ENCODE measurements around the gene SLC7A8. TPM values are rescaled to one million over a fixed set of nuclear protein-coding genes. Genes with fewer than 3 reads are reported as not detected.

Gene SLC7A8
- total RNA-seq, 1 experiment from 2014 or later = not detected

GRCh38 chr14:23122086-23122485 lies 61.4 kb downstream of the SLC7A8 start:
- no peaks in the 10 kb centered on the region for H3K9me3 Mint-ChIP-seq (ENCODE audit: low read depth, unreplicated experiment)
- CTCF ChIA-PET = interaction anchor here (2.7 kb wide), 1 partner anchor 65 kb away, joined by 46 read pairs; no protein-coding TSS in a partner anchor
- no TSS peak for BruUV-seq (replicated peaks)
- peaks cover 66% of the 10 kb centered on the region for H3K27me3 Mint-ChIP-seq (ENCODE audit: unreplicated experiment)
- no peak overlapping the region for H3K27ac Mint-ChIP-seq (ENCODE audit: unreplicated experiment)
- peaks cover 24% of the 10 kb centered on the region for H3K4me1 Mint-ChIP-seq (ENCODE audit: low read depth, unreplicated experiment)
- TF ChIP-seq, protein P1, sequence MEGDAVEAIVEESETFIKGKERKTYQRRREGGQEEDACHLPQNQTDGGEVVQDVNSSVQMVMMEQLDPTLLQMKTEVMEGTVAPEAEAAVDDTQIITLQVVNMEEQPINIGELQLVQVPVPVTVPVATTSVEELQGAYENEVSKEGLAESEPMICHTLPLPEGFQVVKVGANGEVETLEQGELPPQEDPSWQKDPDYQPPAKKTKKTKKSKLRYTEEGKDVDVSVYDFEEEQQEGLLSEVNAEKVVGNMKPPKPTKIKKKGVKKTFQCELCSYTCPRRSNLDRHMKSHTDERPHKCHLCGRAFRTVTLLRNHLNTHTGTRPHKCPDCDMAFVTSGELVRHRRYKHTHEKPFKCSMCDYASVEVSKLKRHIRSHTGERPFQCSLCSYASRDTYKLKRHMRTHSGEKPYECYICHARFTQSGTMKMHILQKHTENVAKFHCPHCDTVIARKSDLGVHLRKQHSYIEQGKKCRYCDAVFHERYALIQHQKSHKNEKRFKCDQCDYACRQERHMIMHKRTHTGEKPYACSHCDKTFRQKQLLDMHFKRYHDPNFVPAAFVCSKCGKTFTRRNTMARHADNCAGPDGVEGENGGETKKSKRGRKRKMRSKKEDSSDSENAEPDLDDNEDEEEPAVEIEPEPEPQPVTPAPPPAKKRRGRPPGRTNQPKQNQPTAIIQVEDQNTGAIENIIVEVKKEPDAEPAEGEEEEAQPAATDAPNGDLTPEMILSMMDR (IDR thresholded peaks at IDR 0.05; ENCODE audit: unreplicated experiment) = no peak
- no peak overlapping the region for H3K4me3 Mint-ChIP-seq (ENCODE audit: low read depth, unreplicated experiment)
- intact Hi-C loops (cut with micrococcal nuclease; ENCODE audit: unreplicated experiment) = no loop called here
- no peak for DNase-seq
- no peaks in the 10 kb centered on the region for H3K36me3 Mint-ChIP-seq (ENCODE audit: insufficient read depth, unreplicated experiment)

GRCh38 chr14:23121361-23121771 lies 62.1 kb downstream of the SLC7A8 start:
- peaks cover 58% of the 10 kb centered on the region for H3K27me3 Mint-ChIP-seq (ENCODE audit: unreplicated experiment)
- intact Hi-C loops (cut with micrococcal nuclease; ENCODE audit: unreplicated experiment) = loop anchor here (1.0 kb wide), 2 partner anchors 61 to 66 kb away; no protein-coding TSS in a partner anchor
- no peak overlapping the region for H3K4me3 Mint-ChIP-seq (ENCODE audit: low read depth, unreplicated experiment)
- no TSS peak for BruUV-seq (replicated peaks)
- CTCF ChIA-PET = interaction anchor here (1.0 to 2.7 kb wide), 7 partner anchors 26 to 259 kb away, joined by 3 to 46 read pairs (median 7); partner anchors contain the start of genes ACIN1 and C14orf119
- H3K36me3 Mint-ChIP-seq (ENCODE audit: insufficient read depth, unreplicated experiment) = no peaks in the 10 kb centered on the region
- no peaks in the 10 kb centered on the region for H3K9me3 Mint-ChIP-seq (ENCODE audit: low read depth, unreplicated experiment)
- H3K27ac Mint-ChIP-seq (ENCODE audit: unreplicated experiment) = no peak overlapping the region
- DNase-seq = no peak
- peaks cover 24% of the 10 kb centered on the region for H3K4me1 Mint-ChIP-seq (ENCODE audit: low read depth, unreplicated experiment)
- TF ChIP-seq, protein P1 (IDR thresholded peaks at IDR 0.05; ENCODE audit: unreplicated experiment) = no peak

DNA sequence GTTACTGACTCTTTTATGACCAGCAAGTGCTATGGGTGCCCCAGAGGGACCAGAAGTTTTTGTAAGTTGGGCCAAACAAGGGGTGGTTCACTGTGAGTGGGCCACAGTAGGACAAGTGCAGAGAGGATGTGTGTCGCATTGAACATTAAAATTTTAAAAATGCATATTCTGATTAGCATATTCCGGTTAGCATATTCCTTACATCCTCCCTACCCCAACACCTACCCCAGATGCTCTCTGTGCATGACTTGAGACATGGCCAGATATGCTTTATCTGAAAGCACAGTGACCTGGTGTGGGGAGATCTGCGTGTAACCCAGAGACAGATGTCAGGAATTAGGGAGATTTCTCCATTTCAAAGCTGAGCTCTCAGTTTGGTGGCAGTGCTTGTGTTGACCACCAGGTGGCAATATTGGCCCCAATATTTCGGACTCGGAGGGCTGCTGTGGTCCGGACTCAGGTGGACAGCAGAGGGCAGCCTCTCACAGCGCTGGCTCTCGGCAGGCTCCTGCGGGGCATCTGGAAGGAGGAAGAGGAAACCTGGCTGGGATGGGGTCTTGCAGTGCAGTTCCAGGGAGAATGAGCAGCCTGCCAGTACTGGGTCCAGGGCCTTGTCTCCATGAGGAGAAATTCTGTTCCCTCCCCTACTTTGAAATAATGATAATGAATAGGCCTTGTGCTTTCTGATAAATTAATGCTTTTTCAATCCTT lies 62.8 kb downstream of the SLC7A8 start:
- intact Hi-C loops (cut with micrococcal nuclease; ENCODE audit: unreplicated experiment) = loop anchor here (1.0 kb wide), 2 partner anchors 62 to 67 kb away; no protein-coding TSS in a partner anchor
- CTCF ChIA-PET = interaction anchor here (0.6 to 2.7 kb wide), 19 partner anchors 17 to 311 kb away, joined by 3 to 46 read pairs (median 5); partner anchors contain the start of genes ACIN1, BCL2L2, C14orf119 and PABPN1
- H3K4me3 Mint-ChIP-seq (ENCODE audit: low read depth, unreplicated experiment) = no peak overlapping the region
- H3K36me3 Mint-ChIP-seq (ENCODE audit: insufficient read depth, unreplicated experiment) = no peaks in the 10 kb centered on the region
- DNase-seq = peak; percentile 89
- no TSS peak for BruUV-seq (replicated peaks)
- H3K27ac Mint-ChIP-seq (ENCODE audit: unreplicated experiment) = no peak overlapping the region
- TF ChIP-seq, protein P1 (IDR thresholded peaks at IDR 0.05; ENCODE audit: unreplicated experiment) = peak; percentile 95
- H3K9me3 Mint-ChIP-seq (ENCODE audit: low read depth, unreplicated experiment) = no peaks in the 10 kb centered on the region
- peaks cover 52% of the 10 kb centered on the region for H3K27me3 Mint-ChIP-seq (ENCODE audit: unreplicated experiment)
- H3K4me1 Mint-ChIP-seq (ENCODE audit: low read depth, unreplicated experiment) = peaks cover 24% of the 10 kb centered on the region

DNA sequence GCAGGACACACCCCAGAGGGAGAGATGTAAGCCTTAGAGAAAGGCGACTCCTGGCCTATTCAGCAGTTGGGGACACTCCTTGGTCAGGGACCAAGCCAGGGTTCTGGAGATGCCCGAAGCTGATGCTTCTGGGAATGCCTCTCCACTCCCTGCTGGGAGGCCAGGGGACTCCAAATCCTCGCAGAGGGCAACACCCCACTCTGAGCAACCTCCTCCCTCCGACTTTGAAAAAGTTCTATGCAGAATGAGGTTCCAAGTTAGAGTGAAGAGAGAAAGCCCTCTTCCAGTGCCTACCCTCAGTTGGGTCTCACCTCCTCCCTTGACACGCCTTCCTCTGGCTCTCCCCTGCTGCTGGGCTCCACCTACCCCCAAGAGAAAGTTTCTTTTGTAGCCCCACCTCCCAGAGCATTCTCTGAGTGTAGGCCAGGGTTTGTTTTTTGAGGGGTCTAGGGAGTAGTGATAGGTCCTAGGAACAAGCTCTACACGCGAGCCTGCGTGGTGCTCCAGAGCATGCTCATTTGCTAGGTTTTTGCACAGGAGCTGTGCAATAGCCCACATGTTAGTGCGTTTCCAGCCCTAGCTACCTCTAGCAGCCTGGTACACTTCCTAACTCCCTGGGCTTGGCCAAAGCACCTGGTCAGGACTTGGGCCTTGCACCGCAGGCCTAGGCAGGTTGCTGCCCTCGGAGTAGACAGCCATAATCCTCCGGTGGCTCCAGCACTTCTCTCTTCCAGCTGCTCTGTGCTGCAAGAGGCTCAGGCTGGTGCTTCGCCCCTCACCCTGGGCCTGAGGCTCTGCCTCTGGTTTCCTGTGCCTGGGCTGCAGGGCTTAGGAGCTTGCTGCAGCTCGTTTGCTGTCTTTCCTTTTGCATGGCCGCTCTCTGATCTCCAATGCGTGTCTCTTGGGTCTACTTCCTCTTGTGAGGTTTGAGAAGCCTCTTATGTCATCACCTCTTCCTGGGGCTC lies 63.8 kb downstream of the SLC7A8 start:
- DNase-seq = no peak
- no peak overlapping the region for H3K27ac Mint-ChIP-seq (ENCODE audit: unreplicated experiment)
- no peak overlapping the region for H3K4me3 Mint-ChIP-seq (ENCODE audit: low read depth, unreplicated experiment)
- CTCF ChIA-PET = interaction anchor here (0.8 to 2.7 kb wide), 5 partner anchors 25 to 141 kb away, joined by 3 to 46 read pairs (median 7); partner anchors contain the start of genes ACIN1 and C14orf119
- no peaks in the 10 kb centered on the region for H3K9me3 Mint-ChIP-seq (ENCODE audit: low read depth, unreplicated experiment)
- peaks cover 41% of the 10 kb centered on the region for H3K27me3 Mint-ChIP-seq (ENCODE audit: unreplicated experiment)
- H3K4me1 Mint-ChIP-seq (ENCODE audit: low read depth, unreplicated experiment) = peaks cover 33% of the 10 kb centered on the region
- intact Hi-C loops (cut with micrococcal nuclease; ENCODE audit: unreplicated experiment) = no loop called here
- H3K36me3 Mint-ChIP-seq (ENCODE audit: insufficient read depth, unreplicated experiment) = no peaks in the 10 kb centered on the region
- BruUV-seq (replicated peaks) = no TSS peak
- TF ChIP-seq, protein P1 (IDR thresholded peaks at IDR 0.05; ENCODE audit: unreplicated experiment) = no peak

Data from Calu3 (cell line).